NCI-H2107 treated with DMSO at 0.1 percent for 48 hours (cell line): Measurements from ENCODE around the gene ABI3BP.

Experiments
- DNase-seq: peaks from one replicate; lab custom pipeline; 2025; ENCODE audit not compliant: unreplicated experiment; lab: John Stamatoyannopoulos, UW

The ABI3BP gene

GRCh38 chr3:100776746-100777145 is 216.5 kb downstream of the ABI3BP start:
- no peak for DNase-seq

- no peak for DNase-seq
Measured at GRCh38 chr3:100776097-100776729, 217.0 kb downstream of the ABI3BP start.

- no peak for DNase-seq
Measured at GRCh38 chr3:100775669-100776068, 217.6 kb downstream of the ABI3BP start.

GRCh38 chr3:100775226-100775625 is 218.0 kb downstream of the ABI3BP start:
- no peak for DNase-seq

- DNase-seq, result no peak
Measured at GRCh38 chr3:100769693-100770092, 223.5 kb downstream of the ABI3BP start.

- DNase-seq, result no peak
Measured at GRCh38 chr3:100766069-100766468, 227.2 kb downstream of the ABI3BP start.

- no peak for DNase-seq
Measured at GRCh38 chr3:100765437-100765975, 227.7 kb downstream of the ABI3BP start.

- no peak for DNase-seq
Measured at GRCh38 chr3:100761951-100762350, 231.3 kb downstream of the ABI3BP start.

- DNase-seq, result peak; percentile 27
Measured at GRCh38 chr3:100761211-100761942, 231.8 kb downstream of the ABI3BP start.

- no peak for DNase-seq
Measured at GRCh38 chr3:100760377-100760776, 232.8 kb downstream of the ABI3BP start.

GRCh38 chr3:100759950-100760349 is 233.3 kb downstream of the ABI3BP start:
- DNase-seq, result no peak

- no peak for DNase-seq
Measured at GRCh38 chr3:100759159-100759558, 234.1 kb downstream of the ABI3BP start.

GRCh38 chr3:100756441-100756840 is 236.8 kb downstream of the ABI3BP start:
- DNase-seq, result no peak

- no peak for DNase-seq
Measured at GRCh38 chr3:100754563-100755334, 238.5 kb downstream of the ABI3BP start.

GRCh38 chr3:100753846-100754245 is 239.4 kb downstream of the ABI3BP start:
- peak; percentile 45 for DNase-seq

GRCh38 chr3:100748967-100749366 is 244.3 kb downstream of the ABI3BP start:
- no peak for DNase-seq

GRCh38 chr3:100748220-100748619 is 245.0 kb downstream of the ABI3BP start:
- no peak for DNase-seq

- no peak for DNase-seq
Measured at GRCh38 chr3:100746092-100746491, 247.1 kb downstream of the ABI3BP start.

- DNase-seq, result no peak
Measured at GRCh38 chr3:100745617-100746016, 247.6 kb downstream of the ABI3BP start.

GRCh38 chr3:100744671-100745070 is 248.6 kb downstream of the ABI3BP start:
- no peak for DNase-seq

- DNase-seq, result no peak
Measured at GRCh38 chr3:100743535-100743934, 249.7 kb downstream of the ABI3BP start.

GRCh38 chr3:100740207-100740606 is 253.0 kb downstream of the ABI3BP start:
- no peak for DNase-seq
